RWPE2 (cell line): Measurements from ENCODE around the gene FRMD6.
"Not testable (repeated sequence)": the region's sequence is repeated elsewhere in the genome, so short reads cannot be mapped to it uniquely, and the experiment has no call there.

Source experiments
- ATAC-seq: fragments of 200-7000 bp; cut with Tn5 transposase; 3 replicates; pipeline ENCODE4 v1.9.1; 2021; ENCODE audit warnings: low read depth
- DNase-seq: peaks from one replicate; pipeline ENCODE4 v3.0.0-alpha.2; 2020; ENCODE audit warnings: low spot score
- H3K27ac ChIP-seq: fragments of 450-650 bp; 2 replicates; pipeline ENCODE4 v1.5.1; 2017; ENCODE audit warnings: mild to moderate bottlenecking; ENCODE audit not compliant: poor library complexity, severe bottlenecking
- H3K27me3 ChIP-seq: fragments of 250-450 bp; sonication (Bioruptor Pico); 2 replicates; pipeline ENCODE4 v1.5.1; 2021; ENCODE audit warnings: mild to moderate bottlenecking, moderate library complexity; ENCODE audit not compliant: insufficient read depth, poor library complexity, severe bottlenecking
- H3K36me3 ChIP-seq: fragments of 250-450 bp; sonication (Bioruptor Pico); 2 replicates; pipeline ENCODE4 v1.5.1; 2020; ENCODE audit warnings: low read depth, mild to moderate bottlenecking, moderate library complexity
- H3K4me1 ChIP-seq: fragments of 250-450 bp; sonication (Bioruptor Pico); 2 replicates; pipeline ENCODE4 v1.5.1; 2021; ENCODE audit warnings: mild to moderate bottlenecking, moderate library complexity; ENCODE audit not compliant: insufficient read depth, poor library complexity, severe bottlenecking
- H3K4me3 ChIP-seq: fragments of 250-450 bp; sonication (Bioruptor Pico); 2 replicates; pipeline ENCODE4 v1.5.1; 2021; ENCODE audit warnings: mild to moderate bottlenecking, moderate library complexity; ENCODE audit not compliant: severe bottlenecking
- H3K9me3 ChIP-seq: fragments of 250-450 bp; sonication (Bioruptor Pico); 2 replicates; pipeline ENCODE4 v1.5.1; 2021; ENCODE audit warnings: mild to moderate bottlenecking, moderate library complexity; ENCODE audit not compliant: severe bottlenecking
- TF ChIP-seq, protein P1 (sequence below): fragments of 450-650 bp; IDR thresholded peaks from one replicate; pipeline ENCODE4 v1.5.1; 2017; ENCODE audit warnings: mild to moderate bottlenecking, moderate library complexity; ENCODE audit not compliant: poor library complexity, severe bottlenecking

Gene FRMD6

GRCh38 chr14:51626185-51626584, 25.5 kb upstream of the FRMD6 start:
- Histone ChIP-seq H3K27ac (no peak overlapping the region), H3K4me3 (no peak overlapping the region), H3K9me3 (no peaks in the 10 kb centered on the region), H3K27me3 (no peaks in the 10 kb centered on the region), H3K4me1 (no peaks in the 10 kb centered on the region), H3K36me3 (peaks cover 19% of the 10 kb centered on the region)
- DNase-seq (no peak), ATAC-seq (no peak)
- TF ChIP-seq, protein P1, sequence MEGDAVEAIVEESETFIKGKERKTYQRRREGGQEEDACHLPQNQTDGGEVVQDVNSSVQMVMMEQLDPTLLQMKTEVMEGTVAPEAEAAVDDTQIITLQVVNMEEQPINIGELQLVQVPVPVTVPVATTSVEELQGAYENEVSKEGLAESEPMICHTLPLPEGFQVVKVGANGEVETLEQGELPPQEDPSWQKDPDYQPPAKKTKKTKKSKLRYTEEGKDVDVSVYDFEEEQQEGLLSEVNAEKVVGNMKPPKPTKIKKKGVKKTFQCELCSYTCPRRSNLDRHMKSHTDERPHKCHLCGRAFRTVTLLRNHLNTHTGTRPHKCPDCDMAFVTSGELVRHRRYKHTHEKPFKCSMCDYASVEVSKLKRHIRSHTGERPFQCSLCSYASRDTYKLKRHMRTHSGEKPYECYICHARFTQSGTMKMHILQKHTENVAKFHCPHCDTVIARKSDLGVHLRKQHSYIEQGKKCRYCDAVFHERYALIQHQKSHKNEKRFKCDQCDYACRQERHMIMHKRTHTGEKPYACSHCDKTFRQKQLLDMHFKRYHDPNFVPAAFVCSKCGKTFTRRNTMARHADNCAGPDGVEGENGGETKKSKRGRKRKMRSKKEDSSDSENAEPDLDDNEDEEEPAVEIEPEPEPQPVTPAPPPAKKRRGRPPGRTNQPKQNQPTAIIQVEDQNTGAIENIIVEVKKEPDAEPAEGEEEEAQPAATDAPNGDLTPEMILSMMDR, result no peak

DNA sequence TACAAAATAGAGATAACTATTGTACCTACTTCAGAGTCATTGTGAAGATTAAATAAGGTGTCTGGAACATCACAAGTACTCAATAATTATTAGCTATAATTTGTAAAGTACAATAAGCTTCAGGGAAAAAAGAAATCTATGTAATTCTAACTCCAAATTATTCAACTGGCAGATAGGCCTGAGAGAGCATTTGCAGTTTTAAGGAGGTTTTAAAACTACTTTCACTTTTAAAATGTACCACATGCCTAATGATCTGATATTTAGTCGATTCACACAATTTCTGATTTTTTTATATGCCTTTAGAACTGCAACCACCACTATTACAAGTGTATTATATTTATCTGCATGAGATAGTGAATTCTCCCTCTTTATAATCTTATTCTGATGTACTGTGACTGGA, 24.9 kb upstream of the FRMD6 start:
- Histone ChIP-seq H3K36me3 (peaks cover 13% of the 10 kb centered on the region), H3K4me3 (no peak overlapping the region), H3K27ac (no peak overlapping the region), H3K9me3 (no peaks in the 10 kb centered on the region), H3K4me1 (no peaks in the 10 kb centered on the region), H3K27me3 (no peaks in the 10 kb centered on the region)
- ATAC-seq (no peak), DNase-seq (no peak)
- TF ChIP-seq, protein P1, result no peak

DNA sequence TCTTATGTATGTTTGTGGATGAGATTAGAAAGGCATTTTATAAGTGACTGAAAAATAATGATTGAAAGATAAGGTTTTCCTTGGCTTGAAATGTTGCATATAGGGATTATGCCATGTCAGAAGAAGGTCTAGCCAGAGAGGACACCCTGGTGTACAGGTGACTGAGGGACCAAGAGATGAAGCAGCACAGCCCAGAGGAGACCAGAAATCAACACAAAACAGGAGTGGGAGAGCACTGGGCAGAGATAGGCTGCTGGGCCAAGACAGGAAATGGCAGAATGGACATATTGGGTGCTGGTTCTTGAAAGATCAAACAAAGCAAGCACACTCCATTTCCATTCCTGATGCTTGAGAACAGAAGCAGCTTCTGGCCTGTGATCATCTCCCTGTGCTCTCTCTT, 24.4 kb upstream of the FRMD6 start:
- H3K9me3 ChIP-seq, result no peaks in the 10 kb centered on the region
- H3K4me3 ChIP-seq, result no peak overlapping the region
- ATAC-seq (no peak), DNase-seq (no peak)
- H3K36me3 ChIP-seq, result peaks cover 8% of the 10 kb centered on the region
- peaks cover 3% of the 10 kb centered on the region for H3K4me1 ChIP-seq
- TF ChIP-seq, protein P1, result no peak
- no peaks in the 10 kb centered on the region for H3K27me3 ChIP-seq
- no peak overlapping the region for H3K27ac ChIP-seq

DNA sequence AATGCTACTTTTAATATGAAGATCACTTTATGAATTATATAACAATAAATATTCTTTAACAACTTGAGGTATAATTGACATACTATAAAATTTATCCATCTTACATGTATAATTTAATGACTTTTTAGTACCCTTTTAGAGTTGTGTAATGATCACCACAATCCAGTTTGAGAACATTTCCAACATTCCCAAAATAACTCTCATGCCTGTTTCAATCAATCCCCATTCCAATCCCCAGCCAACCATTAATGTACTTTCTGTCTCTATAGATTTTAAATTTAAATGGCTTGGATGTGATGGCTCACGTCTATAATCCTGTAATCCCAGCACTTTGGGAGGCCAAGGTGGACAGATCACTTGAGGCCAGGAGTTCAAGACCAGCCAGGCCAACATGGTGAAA, 23.5 kb upstream of the FRMD6 start:
- Histone ChIP-seq H3K9me3 (no peaks in the 10 kb centered on the region), H3K4me3 (no peak overlapping the region), H3K4me1 (peaks cover 12% of the 10 kb centered on the region), H3K27ac (no peak overlapping the region), H3K36me3 (peaks cover 4% of the 10 kb centered on the region), H3K27me3 (no peaks in the 10 kb centered on the region)
- TF ChIP-seq, protein P1, result no peak
- no peak for ATAC-seq
- no peak for DNase-seq

DNA sequence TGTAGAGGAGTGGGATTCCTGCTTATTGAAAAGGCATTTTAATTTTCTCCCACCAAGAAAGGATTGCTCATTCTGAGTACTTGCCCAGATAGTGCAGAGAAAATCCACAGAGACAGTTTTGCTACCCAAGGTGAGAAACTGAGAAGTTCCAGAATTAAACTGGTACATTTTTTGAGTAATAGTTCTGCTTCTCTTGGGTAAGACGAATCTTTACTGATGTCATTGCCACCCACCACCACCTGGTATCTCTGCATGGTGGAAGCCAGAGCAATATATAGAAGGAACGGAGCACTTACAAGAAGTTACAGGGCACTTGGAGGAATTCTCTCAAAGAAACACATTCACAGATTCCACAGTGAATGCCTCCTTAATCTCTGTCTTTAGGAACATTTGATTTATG, 20.7 kb upstream of the FRMD6 start:
- TF ChIP-seq, protein P1, result no peak
- ATAC-seq (no peak), DNase-seq (no peak)
- no peak overlapping the region for H3K4me3 ChIP-seq
- no peak overlapping the region for H3K27ac ChIP-seq
- peaks cover 4% of the 10 kb centered on the region for H3K36me3 ChIP-seq
- H3K27me3 ChIP-seq, result no peaks in the 10 kb centered on the region
- no peaks in the 10 kb centered on the region for H3K9me3 ChIP-seq
- peaks cover 13% of the 10 kb centered on the region for H3K4me1 ChIP-seq

GRCh38 chr14:51633298-51633697, 18.4 kb upstream of the FRMD6 start:
- H3K36me3 ChIP-seq, H3K4me3 ChIP-seq, H3K27me3 ChIP-seq, H3K9me3 ChIP-seq, DNase-seq: not testable (repeated sequence)
- peak overlapping the region; percentile 23 for H3K27ac ChIP-seq
- peaks cover 18% of the 10 kb centered on the region for H3K4me1 ChIP-seq
- peak; percentile 75 for ATAC-seq
